CD1c-positive myeloid dendritic cell (primary cell): ENCODE data around the gene CREBBP.

Source experiments
- DNase-seq: peaks from one replicate; pipeline ENCODE4 v3.0.0-alpha.2; 2016; ENCODE audit errors: extremely low spot score

The CREBBP gene

DNA sequence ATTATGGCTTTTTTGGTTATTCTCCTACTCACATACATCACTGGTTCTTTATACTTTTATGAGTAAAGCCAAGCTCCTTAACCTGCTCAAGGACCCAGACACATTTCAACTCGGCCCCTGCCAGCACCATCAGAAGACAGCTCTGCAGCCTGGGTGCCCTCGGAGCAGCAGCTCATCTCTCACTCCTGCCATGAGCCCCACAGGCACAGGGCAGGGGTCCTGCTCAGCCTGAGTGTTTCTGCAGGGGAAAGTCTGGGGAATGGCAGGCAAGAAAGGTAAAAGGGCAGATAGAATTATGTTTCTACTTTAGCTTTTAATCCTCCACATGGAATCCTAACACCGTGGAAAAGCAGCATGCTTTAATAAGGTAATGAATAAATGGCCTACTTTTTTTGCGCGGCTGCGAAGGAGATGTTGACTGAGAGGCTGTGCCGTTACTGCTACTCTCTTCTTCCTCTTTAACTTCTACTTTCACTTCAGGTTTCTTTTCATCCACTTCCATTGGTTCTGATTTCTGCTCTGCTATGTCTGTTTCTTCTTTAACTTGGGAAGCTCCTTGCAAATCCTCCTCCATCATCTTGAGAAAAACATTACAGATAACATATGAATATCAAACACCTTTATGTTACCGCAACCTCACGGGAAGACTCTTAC lies 113.1 kb downstream of the CREBBP start:
- DNase-seq: no peak

DNA sequence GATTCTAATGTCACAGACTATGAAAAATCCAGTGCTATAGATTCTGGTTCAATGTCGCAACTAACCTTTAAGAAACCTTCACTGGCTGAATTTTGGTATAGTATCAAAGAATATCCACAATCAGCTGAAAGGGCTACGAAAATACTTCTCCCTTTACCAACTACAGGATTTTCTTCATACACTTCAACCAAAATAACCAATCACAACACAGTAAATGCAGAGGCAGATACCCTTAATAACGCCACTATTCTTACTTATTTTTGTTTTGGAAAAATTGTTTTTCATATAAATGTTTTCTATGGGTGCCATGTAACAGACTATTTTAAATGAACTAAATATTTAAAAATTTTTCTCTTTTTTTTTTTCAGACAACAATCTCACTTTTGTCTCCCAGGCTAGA lies 114.3 kb downstream of the CREBBP start:
- DNase-seq: no peak

DNA sequence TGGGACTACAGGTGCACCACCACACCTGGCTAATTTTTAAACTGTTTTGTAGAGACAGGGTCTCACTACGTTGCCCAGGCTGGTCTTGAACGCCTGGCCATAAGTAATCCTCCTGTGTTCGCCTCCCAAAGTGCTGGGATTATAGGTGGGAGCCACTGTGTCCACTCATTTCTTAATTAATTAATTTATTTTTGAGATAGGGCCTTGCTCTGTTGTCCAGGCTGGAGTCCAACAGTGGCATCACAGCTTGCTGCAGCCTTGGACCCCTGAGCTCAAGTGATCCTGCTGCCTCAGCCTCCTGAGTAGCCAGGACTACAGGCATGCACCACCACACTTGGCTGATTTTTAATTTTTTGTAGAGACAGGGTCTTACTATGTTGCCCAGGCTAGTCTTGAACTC lies 116.1 kb downstream of the CREBBP start:
- DNase-seq: no peak

DNA sequence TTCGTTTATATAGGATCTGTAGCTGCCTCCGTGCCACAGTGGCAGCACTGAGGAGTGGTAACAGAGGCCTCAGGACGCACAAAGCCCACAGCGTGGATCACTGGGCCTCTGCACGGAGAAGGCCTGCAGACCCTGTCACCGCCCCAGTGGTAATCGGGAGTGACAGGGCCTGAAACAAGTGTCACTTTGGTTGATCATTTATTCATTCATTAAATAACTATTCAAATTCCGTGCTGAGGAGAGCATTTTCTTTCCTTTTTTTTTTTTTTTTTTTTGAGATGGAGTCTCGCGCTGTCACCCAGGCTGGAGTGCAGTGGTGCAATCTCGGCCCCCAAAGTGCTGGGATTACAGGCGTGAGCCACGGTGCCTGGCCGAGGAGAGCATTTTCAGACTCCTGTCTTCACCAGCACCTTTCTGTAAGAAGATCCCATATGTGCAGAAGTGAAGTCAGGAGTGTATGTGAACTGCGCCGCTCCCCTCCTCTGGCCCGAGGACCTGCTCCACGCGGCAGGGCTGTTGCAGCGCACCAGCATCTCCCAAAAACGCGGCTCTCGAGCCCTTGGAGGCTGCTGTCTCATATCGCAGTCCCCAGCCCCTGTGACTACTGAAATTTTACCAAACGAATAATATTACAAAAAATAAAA lies 118.3 kb downstream of the CREBBP start:
- no peak for DNase-seq

DNA sequence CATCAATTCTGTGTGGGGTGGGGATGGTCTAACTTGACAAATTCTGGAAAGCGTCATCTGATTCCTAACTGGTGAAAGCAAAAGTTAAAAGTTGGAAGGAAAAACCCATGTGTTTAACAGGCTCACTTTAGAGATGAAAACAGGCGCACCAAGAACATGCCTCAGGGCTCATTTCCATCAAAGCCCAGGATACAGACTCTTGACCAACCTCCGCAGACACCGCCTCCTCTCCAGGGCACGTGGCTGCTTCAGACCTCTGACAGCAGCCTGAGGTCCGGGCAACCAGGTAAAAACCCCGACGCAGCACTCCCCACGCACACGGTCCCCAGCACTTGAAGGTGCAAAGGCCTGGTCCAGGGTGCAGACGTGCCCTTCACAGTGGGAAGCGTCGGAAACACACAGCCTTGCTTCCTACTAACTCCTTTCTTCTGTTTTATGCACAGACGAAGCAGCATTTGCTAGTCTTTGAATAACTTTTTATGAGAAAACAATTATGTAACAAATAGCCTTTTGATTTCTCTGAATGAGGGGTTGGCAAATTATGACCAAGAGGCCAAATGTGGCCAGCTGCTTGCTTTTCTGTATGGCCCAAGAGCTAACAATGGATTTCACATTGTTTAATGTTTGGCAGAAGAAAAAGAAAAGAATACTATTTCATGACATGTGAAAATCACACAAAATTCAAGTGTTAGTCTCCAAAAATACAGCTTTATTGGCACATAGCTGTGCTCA lies 119.0 kb downstream of the CREBBP start:
- DNase-seq: no peak

DNA sequence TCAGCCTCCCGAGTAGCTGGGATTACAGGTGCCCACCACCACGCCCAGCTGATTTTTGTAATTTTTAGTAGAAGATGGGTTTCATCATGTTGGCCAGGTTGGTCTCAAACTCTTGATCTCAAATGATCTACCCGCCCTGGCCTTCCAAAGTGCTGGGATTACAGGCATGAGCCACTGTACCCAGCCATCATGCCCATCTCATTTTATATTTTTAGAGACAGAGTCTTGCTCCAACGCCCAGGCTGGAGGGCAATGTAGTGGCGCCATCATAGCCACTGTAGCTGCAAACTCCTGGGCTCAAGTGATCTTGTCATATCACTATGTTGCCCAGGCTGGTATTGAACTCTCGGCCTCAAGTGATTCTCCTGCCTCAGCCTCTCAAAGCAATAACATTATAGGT lies 120.0 kb downstream of the CREBBP start:
- DNase-seq: no peak

DNA sequence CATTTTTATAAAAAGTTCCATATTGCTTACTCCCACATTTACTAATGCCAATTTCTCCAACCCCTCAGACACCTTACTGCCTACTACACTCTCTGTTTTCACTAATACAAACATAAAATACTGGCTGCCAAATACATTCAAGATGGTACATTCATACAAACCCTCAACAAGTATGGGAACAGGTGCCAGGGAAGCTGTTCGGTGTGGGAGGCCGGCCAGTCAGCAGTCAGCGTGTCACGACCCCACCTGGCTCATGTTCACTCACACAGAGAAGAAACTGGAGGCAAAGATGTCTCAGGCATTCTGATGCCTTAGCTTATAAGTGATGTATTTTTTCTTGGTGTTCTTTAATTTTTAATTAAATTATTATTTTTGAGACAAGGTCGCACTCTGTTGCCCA lies 120.8 kb downstream of the CREBBP start:
- DNase-seq: no peak

DNA sequence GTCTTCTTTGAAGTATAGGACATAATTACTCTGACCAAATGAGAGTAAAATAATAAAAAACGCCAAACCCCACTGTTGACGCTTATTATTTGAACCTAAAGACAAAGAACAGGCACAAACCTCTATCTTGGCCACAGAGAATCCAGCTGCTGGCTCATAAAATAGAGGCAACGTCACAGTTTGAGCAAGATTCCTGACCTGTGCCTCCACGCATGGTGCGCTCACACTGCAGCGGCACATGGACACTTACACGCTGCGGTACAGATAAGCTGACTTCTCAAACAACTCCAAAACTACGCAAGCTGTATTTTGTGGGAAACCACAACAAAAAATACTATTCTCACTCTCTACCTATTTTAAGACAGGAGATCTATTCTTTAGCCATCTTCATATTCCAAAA lies 124.4 kb downstream of the CREBBP start:
- no peak for DNase-seq

DNA sequence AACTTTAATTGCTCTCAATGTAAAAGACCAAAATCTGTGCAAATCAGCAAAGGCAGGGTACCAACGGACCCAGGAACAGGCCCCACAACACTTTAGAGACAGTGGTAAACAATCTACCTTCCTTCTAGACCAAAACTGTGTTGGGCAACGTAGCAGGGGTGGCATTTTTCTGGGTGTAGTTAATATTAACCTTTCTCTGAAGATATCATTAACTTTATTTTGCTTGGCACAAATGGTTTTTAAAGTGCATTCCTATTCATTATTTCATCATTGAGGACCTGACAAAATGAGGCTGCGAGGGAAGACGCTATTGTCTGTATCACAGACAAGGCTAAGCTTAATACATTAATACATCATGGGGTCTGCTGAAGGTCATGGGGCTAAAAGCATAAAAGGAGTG lies 125.3 kb downstream of the CREBBP start:
- no peak for DNase-seq

DNA sequence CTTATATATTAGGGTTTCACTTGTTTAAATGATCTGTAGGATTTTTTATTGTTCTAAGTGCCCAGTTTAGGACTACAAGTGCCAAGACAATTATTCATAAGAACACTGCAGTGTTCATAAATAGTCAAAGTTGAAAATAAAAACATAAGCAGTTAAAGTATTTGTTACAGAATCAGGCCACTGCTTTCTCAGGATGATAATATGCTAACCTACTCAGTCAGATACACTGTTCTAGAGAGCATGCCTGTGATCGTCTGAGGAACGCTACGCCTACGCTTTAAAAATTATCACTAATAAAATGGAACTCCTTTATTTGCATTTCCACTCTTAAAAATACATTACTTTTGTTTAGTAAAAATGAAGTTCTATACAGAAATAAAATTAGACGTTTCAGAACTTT lies 125.7 kb downstream of the CREBBP start:
- no peak for DNase-seq

DNA sequence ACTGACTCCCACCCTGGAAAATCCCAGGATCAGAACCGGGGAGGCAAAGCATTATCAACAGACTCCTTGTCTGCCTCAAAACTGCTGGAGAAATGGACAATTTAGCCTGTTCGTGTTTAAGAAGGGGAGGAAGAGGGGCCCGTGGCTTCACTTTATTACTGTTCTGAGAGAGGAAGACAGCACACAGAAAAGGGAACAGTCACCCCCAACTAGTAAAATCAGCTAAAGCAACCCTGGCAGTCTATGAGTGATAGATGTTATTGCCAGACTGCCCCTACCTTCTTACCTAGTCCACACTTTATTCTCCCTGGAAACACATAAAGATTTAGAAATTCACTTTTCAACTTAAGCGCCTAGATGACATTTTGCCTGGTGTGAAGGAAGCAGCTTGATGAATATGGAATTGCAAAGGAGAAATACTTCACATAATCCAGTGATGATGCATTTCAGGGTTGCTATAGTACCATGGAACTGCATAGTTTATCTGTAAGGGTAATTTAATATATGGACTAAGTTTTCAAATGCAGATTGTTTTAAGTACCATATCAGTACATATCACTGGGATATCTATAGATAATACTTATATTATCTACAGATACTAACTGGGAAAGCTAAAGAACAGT lies 126.3 kb downstream of the CREBBP start:
- DNase-seq: no peak

DNA sequence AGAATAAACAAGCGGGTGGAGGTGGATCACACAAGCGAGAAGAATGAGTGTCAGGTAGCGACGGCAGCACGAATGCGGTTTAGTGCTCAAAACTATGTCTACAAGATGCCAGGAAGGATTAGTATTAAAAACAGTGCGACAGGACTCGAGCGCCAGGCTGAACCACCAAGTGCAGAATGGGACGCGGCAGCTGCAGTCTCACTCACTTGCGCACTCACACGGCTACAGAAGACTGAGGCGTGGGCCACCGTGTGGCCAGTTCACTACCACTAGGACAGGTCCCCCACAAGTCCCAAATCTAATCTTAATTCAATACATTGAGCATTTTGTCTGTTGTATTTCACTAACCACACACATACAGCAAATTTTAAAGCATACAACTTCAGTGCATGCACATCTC lies 127.5 kb downstream of the CREBBP start:
- no peak for DNase-seq

DNA sequence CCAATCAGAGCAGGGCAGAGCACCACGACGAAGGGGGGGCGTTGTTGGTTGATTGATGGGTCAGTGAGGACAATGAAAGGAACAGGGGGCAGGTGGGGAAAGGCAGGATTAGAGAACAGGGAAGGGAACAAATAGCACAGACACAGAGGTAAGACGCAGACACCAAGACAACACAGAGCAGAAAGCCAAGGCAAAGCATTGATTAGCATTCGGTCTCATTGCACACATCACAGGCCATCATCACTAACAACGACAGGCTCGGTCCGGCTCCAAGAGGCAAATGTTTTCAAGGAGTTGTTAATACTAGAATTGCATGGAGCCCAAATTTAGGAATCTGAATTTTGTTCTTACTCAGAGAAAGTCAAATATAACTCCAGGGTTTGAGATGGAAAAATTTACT lies 128.6 kb downstream of the CREBBP start:
- DNase-seq: no peak

DNA sequence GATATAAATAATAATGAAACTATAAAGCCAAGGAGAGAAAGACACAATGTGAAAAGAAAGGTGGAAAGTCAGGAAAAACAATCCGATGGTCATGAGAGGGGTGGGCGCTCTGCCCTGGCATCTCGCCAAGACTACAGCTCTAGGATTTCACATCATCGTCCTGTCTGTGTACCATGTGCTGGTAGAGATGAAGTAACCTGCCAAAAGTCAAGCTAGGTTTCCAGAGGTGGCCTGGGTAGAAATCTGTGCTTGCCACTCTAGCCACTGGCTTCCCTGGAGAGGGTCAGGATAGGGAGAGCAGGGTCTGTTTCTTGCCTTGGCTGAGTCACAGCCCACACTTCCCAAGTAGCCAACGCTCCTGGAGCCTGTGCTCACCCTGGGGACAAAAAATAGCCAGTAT lies 132.2 kb downstream of the CREBBP start:
- no peak for DNase-seq

DNA sequence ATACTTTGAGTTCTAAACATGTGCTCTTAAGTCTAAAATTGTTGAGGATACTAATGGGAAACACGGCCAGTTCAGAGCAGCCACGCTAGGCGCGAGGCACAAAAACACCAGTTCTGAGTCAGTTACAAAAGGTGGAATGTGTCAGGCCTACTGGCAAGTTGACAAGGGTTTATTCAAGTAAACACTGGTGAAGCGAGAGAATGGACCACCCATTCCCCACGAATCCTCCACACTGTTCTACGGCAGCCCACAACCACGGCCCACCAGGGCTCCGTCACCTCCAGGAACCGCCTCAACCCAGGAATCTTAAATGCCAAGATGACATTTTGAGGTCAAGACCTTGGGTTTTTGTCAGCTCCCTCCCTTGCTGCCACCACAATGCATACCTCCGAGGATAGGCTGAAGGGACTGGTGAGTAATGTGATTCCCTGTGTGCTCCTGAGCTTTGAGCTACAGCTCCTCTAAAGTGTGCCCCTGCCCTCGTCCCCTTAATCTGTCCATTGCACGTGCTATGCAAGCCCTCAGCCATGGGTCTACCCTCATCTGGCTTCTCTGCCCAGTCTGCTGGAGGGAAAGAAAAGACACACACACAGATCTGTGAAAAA lies 134.7 kb downstream of the CREBBP start:
- DNase-seq: no peak

DNA sequence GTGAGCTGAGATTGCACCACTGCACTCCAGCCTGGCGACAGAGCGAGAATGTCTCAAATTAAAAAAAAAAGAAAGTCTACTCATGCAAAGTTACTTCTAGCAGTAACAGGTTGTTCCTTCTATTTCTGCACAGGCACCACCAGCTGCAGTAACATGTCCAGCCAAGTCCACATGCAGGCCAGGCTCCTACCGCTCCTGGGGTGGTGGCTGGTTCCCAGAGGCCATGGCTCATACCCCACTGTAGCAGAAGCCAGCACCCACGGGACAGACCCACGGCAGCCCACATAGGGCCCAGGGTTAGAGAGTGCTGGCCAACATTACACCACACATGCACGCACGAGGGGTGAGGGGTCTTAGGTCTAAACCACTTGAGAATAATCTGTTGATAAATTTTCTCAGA lies 136.5 kb downstream of the CREBBP start:
- DNase-seq: no peak

DNA sequence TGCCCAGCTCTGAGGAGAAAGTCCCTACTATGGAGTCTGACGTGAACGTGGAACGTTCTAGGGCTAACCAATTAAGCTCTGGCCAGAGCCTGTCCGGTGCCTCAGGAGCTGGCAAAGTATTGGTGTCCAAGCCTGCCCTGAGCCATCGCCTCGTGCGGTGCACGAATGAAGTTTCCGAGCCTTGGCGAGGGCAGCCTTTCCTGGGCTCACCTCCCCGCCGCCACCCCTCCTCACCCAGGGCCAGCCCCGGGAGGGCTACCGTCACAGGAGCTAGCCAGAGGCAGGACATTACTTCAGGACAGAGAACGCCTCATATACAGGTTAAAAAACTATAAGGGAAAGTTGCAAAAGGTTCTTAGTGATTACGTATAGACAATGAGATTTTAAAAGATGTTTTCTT lies 139.6 kb downstream of the CREBBP start:
- DNase-seq: no peak

DNA sequence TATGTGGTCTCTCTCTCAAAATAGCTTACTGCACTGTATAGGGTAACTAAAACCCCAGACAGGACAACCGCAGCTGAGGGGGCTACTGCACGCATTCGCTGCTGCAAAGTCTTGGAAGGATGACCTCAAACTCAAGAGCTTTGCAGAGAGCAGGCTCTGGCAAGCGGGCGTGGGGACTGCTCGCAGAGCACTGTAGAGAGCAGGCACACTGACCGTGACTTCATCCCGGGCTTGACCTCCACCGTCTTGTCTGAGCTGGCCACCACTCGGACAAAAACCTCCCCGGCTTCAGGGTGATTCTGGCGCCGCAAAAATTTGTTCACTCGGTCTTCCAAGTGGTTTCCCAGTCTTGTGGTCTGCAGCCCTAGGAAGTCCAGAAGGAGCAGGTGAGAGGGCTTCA lies 140.3 kb downstream of the CREBBP start:
- no peak for DNase-seq

DNA sequence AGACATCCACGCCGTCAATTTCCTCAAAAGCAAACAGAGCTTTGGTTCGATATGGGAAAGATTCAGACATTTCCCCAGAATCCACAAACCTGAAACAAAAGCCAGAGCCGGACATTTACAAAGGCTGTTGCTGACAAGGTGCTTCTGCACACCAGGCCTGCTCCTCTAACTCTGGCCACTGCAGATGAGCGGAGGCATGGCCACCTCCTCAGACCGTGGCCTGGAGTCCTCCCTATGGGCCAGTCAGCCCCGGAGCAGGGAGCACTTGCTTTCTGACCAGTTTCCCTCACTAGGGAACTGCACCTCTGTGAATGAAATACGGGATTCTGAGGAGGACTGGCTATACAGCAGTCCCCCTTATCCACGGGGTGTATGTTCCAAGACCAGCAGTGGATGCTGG lies 140.9 kb downstream of the CREBBP start:
- DNase-seq: no peak

DNA sequence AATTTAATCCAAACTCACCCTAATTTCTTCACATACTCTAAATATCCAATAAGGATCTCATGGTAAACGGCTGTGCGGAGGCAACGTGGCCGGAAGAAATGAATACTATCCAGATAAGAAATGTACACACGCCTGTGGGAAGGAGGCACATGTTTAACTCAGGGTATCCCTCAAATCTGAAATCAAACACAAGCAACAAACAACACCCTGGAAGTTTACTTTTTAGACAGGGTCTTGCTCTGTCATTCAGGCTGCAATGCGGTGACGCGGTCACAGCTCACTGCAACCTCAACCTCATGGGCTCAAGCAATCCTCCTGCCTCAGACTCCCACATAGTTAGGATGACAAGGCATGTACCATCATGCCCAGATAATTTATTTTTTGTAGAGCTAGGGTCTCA lies 142.0 kb downstream of the CREBBP start:
- no peak for DNase-seq

DNA sequence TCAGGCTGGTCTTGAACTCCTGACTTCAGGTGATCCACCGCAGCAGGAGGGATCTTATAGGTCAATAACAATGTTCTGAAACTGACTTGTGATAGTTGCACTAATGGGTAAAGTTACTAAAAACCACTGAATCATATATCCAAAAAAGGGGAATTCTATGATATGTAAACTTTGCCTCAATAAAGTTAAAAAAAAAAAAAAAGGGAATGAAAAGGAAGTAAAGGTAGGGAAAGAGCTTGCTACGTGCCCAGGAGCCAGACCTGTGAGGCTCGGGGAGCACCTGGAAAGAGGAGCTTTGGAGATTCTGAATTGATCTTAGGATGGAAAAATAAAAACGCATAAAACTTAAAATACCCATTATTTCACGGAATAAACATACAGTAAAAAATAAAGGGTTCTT lies 142.4 kb downstream of the CREBBP start:
- DNase-seq: no peak

DNA sequence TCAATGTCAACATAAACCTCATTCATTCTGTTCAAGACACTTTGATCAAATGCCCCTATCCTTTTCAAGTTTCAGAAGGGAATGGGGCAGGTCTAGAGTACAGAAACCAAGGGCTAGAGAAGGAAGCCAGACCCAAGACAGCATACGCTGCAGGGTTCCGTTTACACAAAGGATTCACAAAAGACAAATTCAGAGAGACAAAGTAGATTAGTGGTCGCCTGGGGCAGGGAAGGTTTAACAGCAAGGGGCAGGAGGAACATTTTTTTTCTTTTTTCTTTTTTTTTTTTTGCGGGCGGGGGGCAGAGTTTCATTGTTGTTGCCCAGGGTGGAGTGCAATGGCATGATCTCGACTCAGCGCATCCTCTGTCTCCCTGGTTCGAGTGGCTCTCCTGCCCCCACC lies 143.3 kb downstream of the CREBBP start:
- no peak for DNase-seq

DNA sequence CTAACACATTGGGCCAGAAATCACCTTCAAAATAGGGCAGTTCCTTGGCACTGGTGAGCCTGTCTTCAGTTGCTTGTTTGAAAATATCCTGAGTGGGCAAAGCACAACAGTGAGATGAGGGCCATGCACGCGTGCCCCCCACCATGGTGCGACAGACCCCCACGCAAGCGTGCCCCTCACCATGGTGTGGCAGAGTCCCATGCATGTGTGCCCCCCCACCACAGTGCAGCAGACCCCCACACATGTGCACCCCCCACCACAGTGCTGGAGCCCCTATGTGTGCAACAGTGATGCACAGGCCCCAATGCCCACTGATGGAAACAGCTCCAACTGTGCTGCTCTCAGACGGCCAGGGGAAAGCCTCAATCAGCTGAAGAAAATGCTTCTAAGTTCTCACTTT lies 144.4 kb downstream of the CREBBP start:
- DNase-seq: no peak
